VCaP (cell line): ENCODE data around the gene TMEM250.

Experiments
- H3K27ac ChIP-seq: fragments of 450-650 bp; 2 replicates; pipeline ENCODE4 v1.5.1; 2017
- TF ChIP-seq, protein P1 (sequence below): fragments of 450-650 bp; conservative IDR thresholded peaks from 2 replicates; pipeline ENCODE4 v1.5.1; 2017; ENCODE audit warnings: mild to moderate bottlenecking, moderate library complexity

TMEM250 gene

DNA sequence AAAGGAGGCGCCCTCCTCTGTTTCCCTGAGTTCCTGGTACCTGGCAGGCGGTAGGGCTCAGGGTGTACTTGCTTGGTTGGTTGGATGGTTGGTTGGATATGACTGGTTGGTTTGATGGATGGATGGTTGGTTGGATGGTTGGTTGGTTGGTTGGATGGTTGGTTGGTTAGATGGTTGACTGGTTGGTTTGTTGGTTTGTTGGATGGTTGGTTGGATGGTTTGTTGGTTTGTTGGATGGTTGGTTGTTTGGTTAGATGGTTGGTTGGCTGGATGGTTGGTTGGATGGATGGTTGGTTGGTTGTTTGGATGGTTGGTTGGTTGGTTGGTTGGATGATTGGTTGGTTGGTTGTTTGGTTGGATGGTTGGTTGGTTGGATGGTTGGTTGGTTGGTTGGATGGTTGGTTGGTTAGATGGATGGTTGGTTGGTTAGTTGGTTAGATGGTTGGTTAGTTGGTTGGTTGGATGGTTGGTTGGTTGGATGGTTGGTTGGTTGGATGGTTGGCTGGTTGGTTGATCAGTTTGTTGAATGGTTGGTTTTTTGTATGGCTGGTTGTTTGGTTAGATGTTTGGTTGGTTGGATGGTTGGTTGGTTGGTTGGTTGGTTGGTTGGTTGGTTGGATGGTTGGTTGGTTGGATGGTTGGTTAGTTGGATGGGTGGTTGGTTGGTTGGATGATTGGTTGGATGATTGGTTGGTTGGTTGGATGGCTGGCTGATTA lies 6.5 kb upstream of the TMEM250 start:
- H3K27ac ChIP-seq: no peak overlapping the region
- TF ChIP-seq, protein P1, sequence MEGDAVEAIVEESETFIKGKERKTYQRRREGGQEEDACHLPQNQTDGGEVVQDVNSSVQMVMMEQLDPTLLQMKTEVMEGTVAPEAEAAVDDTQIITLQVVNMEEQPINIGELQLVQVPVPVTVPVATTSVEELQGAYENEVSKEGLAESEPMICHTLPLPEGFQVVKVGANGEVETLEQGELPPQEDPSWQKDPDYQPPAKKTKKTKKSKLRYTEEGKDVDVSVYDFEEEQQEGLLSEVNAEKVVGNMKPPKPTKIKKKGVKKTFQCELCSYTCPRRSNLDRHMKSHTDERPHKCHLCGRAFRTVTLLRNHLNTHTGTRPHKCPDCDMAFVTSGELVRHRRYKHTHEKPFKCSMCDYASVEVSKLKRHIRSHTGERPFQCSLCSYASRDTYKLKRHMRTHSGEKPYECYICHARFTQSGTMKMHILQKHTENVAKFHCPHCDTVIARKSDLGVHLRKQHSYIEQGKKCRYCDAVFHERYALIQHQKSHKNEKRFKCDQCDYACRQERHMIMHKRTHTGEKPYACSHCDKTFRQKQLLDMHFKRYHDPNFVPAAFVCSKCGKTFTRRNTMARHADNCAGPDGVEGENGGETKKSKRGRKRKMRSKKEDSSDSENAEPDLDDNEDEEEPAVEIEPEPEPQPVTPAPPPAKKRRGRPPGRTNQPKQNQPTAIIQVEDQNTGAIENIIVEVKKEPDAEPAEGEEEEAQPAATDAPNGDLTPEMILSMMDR: no peak

DNA sequence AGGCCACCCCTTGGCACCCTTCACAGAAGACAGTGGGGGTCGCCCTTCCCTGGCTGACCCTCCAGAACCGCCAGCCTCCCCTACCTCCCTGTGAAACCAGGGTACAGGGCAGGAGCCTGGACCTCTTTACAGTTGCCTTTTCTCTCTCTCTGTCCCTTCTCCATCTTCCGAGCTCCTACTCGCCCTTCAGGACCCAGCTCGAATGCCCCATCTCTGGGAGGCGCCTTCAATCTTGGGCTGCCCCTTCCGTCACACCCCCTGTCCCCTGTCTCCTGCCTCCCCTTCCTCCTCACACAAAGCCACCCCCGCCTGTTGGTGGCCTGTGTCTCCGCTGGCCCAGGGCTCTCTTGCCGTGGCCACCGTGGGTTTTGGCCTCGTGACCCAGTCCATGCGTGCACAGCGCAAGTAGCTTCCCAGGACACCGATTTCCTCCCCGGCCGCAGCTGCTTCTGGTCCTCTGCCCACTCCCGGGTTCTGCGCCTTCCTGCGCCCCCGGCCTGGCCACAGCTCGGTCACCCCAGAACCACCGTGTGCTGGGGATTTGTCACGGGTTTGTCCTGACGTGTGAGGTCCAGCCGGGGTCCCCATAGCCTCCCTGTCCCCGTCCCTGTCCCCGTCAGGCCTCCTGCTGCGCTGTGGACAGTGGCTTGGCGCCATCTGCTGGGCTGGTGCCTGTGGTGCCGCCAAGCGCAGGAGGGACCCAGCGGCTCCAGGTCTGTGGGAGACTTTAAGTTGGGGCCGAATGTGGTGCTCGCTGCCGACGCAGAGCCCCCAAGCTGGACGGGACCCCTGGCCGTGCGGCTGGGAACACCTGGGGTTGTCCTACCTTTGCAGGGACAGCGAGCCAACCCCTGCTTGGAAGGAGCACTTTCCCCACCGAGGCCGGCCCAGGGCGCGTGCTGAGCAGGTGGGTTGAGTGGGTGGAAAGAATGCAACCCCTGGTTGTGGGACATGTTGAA lies 4.0 kb upstream of the TMEM250 start:
- TF ChIP-seq, protein P1: peak; percentile 99
- peak overlapping the region; percentile 60; the same call in 1 of the 2 replicates for H3K27ac ChIP-seq

DNA sequence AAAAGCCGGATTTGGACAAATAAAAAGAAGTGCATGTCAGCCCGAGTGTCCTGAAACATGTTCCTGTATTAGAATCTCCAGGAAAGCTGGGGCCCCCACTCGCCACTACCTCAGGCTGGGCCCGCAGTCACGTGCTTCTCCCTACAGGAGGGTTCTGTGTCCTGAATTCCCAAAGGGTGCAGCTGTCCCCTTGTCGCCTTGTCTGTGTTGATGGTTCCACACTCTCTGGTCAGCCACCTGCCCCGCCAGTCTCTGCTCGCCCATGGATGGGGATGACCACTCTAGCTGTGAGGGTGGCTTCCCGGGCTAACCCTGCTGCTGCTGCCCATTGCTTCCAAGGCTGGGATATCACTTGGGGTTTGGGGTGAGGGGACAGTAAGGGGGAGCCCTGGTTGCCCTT lies 3.1 kb upstream of the TMEM250 start:
- H3K27ac ChIP-seq: no peak overlapping the region
- TF ChIP-seq, protein P1: no peak

DNA sequence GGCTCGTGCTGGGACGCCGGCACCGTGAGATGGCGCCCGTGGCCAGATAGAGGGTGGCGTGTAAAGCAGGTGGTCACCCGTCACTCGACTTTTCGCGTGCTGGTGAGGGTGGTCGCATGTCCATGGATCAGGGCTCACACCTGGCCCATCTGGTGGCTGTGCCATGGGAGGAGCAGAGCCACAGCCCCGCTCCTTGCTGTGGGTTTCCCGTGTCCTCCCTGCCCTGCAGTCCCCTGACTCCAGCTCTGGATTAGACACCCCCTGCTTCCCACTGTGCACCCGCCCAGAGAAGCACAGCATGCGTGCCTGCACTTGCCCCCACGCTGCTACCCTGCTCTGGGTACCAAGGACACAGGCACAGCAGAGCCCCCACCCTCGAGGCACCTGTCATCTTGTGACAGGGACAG lies 1.8 kb upstream of the TMEM250 start:
- H3K27ac ChIP-seq: peak overlapping the region; percentile 99
- TF ChIP-seq, protein P1: no peak

DNA sequence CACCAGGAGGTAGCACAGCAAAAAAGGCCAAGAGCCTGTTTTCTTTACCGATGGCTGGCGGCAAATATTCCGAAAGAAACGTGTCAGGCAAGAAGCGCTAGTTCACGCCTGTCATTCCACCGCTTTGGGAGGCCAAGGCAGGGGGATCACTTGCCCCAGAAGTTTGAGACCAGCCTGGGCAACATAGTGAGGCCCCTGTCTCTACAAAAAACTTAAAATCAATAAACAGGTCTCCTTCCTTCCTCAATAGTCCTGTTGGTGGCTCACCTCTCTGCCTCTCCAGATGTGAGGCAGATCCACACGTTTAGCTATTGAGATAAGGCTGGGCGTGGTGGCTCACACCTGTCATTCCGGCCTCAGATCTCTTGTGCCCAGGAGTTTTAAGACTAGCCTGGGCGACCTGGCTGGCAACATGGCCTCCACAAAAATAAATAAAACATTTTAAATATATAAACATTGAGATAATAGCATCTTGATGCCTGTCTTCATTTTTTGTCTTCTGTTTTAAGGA lies 1.3 kb upstream of the TMEM250 start:
- peak overlapping the region; percentile 99 for H3K27ac ChIP-seq
- TF ChIP-seq, protein P1: no peak

DNA sequence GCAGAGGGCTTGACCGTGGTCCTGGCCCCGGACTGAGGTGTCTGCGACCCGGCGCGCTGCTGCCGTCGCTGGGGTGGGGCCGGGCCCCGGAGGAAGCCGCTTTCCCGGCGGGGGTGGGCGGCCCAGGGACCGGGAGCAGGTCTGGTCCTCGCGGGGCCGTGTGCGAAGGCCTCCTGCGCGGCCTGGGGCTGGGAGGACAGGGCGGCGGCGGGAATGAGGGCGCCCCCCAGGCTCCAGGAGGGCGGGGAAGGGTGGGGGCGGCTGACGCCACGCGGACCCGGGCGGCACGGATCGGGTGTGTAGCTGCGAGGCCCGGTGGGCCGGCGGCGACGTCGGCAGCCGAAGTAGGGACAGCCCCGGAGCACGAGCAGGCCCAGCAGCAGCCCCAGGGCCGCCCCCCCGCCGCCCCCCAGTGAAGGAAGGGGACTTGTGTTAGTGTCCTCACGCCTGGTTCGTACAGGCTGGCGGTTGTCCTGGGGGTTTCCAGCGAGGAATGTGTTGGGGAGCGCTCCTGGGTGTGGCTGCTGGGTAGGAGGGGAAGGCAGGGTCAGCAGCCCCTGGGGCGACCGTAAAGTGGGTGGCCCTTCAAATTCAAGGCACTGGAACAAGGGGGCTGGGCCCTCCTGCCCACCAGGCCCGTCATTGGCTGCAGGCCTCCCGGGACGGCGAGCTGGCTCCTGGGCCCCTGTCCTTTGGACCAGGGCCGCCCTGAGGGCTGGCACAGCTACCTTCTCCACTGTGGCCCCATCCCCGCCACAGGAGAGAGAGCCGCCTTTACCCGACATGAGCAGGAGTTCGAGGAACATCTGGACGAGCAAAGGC lies 597 bp upstream of the TMEM250 start:
- H3K27ac ChIP-seq: peak overlapping the region; percentile 99
- TF ChIP-seq, protein P1: no peak; the same call in 1 of the 2 replicates
